Activated naive CD8-positive, alpha-beta T cell (primary cell): ENCODE measurements around the gene MCIDAS.

Experiments used
- H3K27ac Mint-ChIP-seq: one replicate; pipeline ENCODE4 v1.8.0; 2021; ENCODE audit warnings: mixed read lengths
- H3K27me3 Mint-ChIP-seq: one replicate; pipeline ENCODE4 v1.8.0; 2021; ENCODE audit warnings: mixed read lengths
- H3K36me3 Mint-ChIP-seq: one replicate; pipeline ENCODE4 v1.8.0; 2021; ENCODE audit warnings: mixed read lengths
- H3K4me1 Mint-ChIP-seq: one replicate; pipeline ENCODE4 v1.8.0; 2021; ENCODE audit warnings: low read depth, mixed read lengths
- H3K4me3 Mint-ChIP-seq: one replicate; pipeline ENCODE4 v1.8.0; 2021; ENCODE audit warnings: mild to moderate bottlenecking, mixed read lengths
- H3K9me3 Mint-ChIP-seq: one replicate; pipeline ENCODE4 v1.8.0; 2021; ENCODE audit warnings: low read depth, mixed read lengths

Gene MCIDAS

GRCh38 chr5:55188656-55189540 lies 38.2 kb downstream of the MCIDAS start:
- no peaks in the 10 kb centered on the region for H3K4me1 Mint-ChIP-seq
- no peak overlapping the region for H3K4me3 Mint-ChIP-seq
- H3K27me3 Mint-ChIP-seq: peaks cover 43% of the 10 kb centered on the region
- H3K27ac Mint-ChIP-seq: no peak overlapping the region
- no peaks in the 10 kb centered on the region for H3K36me3 Mint-ChIP-seq
- H3K9me3 Mint-ChIP-seq: no peaks in the 10 kb centered on the region

GRCh38 chr5:55187370-55187769 lies 39.7 kb downstream of the MCIDAS start:
- Mint-ChIP-seq H3K4me3 (no peak overlapping the region), H3K4me1 (no peaks in the 10 kb centered on the region), H3K36me3 (no peaks in the 10 kb centered on the region), H3K27ac (no peak overlapping the region), H3K27me3 (peaks cover 40% of the 10 kb centered on the region), H3K9me3 (no peaks in the 10 kb centered on the region)

- H3K27me3 Mint-ChIP-seq: peaks cover 47% of the 10 kb centered on the region
- no peaks in the 10 kb centered on the region for H3K9me3 Mint-ChIP-seq
- H3K36me3 Mint-ChIP-seq: no peaks in the 10 kb centered on the region
- H3K4me3 Mint-ChIP-seq: no peak overlapping the region
- H3K4me1 Mint-ChIP-seq: peaks cover 24% of the 10 kb centered on the region
- H3K27ac Mint-ChIP-seq: no peak overlapping the region
Measured at GRCh38 chr5:55180016-55180415, 47.1 kb downstream of the MCIDAS start.

- H3K4me1 Mint-ChIP-seq: peaks cover 44% of the 10 kb centered on the region
- H3K27ac Mint-ChIP-seq: no peak overlapping the region
- H3K4me3 Mint-ChIP-seq: peak overlapping the region; percentile 46
- no peaks in the 10 kb centered on the region for H3K9me3 Mint-ChIP-seq
- H3K36me3 Mint-ChIP-seq: no peaks in the 10 kb centered on the region
- peaks cover 58% of the 10 kb centered on the region for H3K27me3 Mint-ChIP-seq
Measured at GRCh38 chr5:55177078-55177477, 50.0 kb downstream of the MCIDAS start.

GRCh38 chr5:55176176-55176818 lies 50.8 kb downstream of the MCIDAS start:
- Mint-ChIP-seq H3K27ac (no peak overlapping the region), H3K4me3 (peak overlapping the region; percentile 51), H3K27me3 (peaks cover 54% of the 10 kb centered on the region), H3K9me3 (no peaks in the 10 kb centered on the region), H3K36me3 (no peaks in the 10 kb centered on the region), H3K4me1 (peaks cover 45% of the 10 kb centered on the region)

GRCh38 chr5:55175781-55176175 lies 51.3 kb downstream of the MCIDAS start:
- no peak overlapping the region for H3K27ac Mint-ChIP-seq
- no peaks in the 10 kb centered on the region for H3K36me3 Mint-ChIP-seq
- peaks cover 45% of the 10 kb centered on the region for H3K4me1 Mint-ChIP-seq
- H3K27me3 Mint-ChIP-seq: peaks cover 54% of the 10 kb centered on the region
- no peaks in the 10 kb centered on the region for H3K9me3 Mint-ChIP-seq
- peak overlapping the region; percentile 74 for H3K4me3 Mint-ChIP-seq

- Mint-ChIP-seq H3K9me3 (no peaks in the 10 kb centered on the region), H3K36me3 (no peaks in the 10 kb centered on the region), H3K4me3 (peak overlapping the region; percentile 84), H3K27me3 (peaks cover 55% of the 10 kb centered on the region), H3K4me1 (peaks cover 45% of the 10 kb centered on the region), H3K27ac (no peak overlapping the region)
Measured at GRCh38 chr5:55173687-55174230, 53.4 kb downstream of the MCIDAS start.

- no peak within 1 kb of the TSS for H3K27ac Mint-ChIP-seq
- H3K4me1 Mint-ChIP-seq: peaks cover 45% of the 10 kb centered on the region
- H3K9me3 Mint-ChIP-seq: no peaks in the 10 kb centered on the region
- H3K4me3 Mint-ChIP-seq: peak within 1 kb of the TSS; percentile 88
- H3K27me3 Mint-ChIP-seq: peaks cover 51% of the 10 kb centered on the region
- H3K36me3 Mint-ChIP-seq: no peaks in the 10 kb centered on the region
Measured at GRCh38 chr5:55172937-55173686, 54.0 kb downstream of the MCIDAS start, which contains the start of gene CDC20B. Gene CDC20B, minus strand, starts transcription at chr5:55173177. Its CDS starts 177 bp downstream, at chr5:55173000.

- Mint-ChIP-seq H3K9me3 (no peaks in the 10 kb centered on the region), H3K4me1 (peaks cover 41% of the 10 kb centered on the region), H3K4me3 (peak overlapping the region; percentile 88), H3K27me3 (peaks cover 49% of the 10 kb centered on the region), H3K27ac (no peak overlapping the region), H3K36me3 (no peaks in the 10 kb centered on the region)
Measured at GRCh38 chr5:55172051-55172899, 54.8 kb downstream of the MCIDAS start.

- no peak overlapping the region for H3K27ac Mint-ChIP-seq
- peaks cover 33% of the 10 kb centered on the region for H3K4me1 Mint-ChIP-seq
- no peaks in the 10 kb centered on the region for H3K36me3 Mint-ChIP-seq
- no peaks in the 10 kb centered on the region for H3K9me3 Mint-ChIP-seq
- no peak overlapping the region for H3K4me3 Mint-ChIP-seq
- peaks cover 45% of the 10 kb centered on the region for H3K27me3 Mint-ChIP-seq
Measured at GRCh38 chr5:55171471-55171870, 55.6 kb downstream of the MCIDAS start.
